Spinal cord (tissue), 10 donors: ENCODE results near the gene SUGP2. TPM values are rescaled to one million over a fixed set of nuclear protein-coding genes. Genes with fewer than 3 reads are reported as not detected.
"Not testable (repeated sequence)": the region's sequence is repeated elsewhere in the genome, so short reads cannot be mapped to it uniquely, and the experiment has no call there.

ENCODE experiments used
- DNase-seq, 6 donors: peaks; one replicate each; pipeline versions ENCODE4 v3.0.0 to v3.0.0-alpha.2; 2013 to 2015; ENCODE audit warnings: low spot score in 6 of 6, low read depth in 4 of 6
- H3K27ac ChIP-seq: one replicate; pipeline ENCODE4 v1.5.1; 2013; ENCODE audit warnings: low read depth, low read length, control low read depth
- H3K27me3 ChIP-seq: one replicate; pipeline ENCODE4 v1.6.1; 2013; ENCODE audit warnings: low read length; ENCODE audit not compliant: control insufficient read depth, insufficient read depth
- H3K36me3 ChIP-seq: one replicate; pipeline ENCODE4 v1.6.1; 2013; ENCODE audit warnings: low read length; ENCODE audit not compliant: control insufficient read depth, insufficient read depth
- H3K4me1 ChIP-seq: one replicate; pipeline ENCODE4 v1.6.1; 2013; ENCODE audit warnings: low read length; ENCODE audit not compliant: control insufficient read depth, insufficient read depth
- H3K4me3 ChIP-seq: one replicate; pipeline ENCODE4 v1.5.1; 2013; ENCODE audit warnings: low read depth, low read length, control low read depth
- H3K9me3 ChIP-seq: one replicate; pipeline ENCODE4 v1.6.1; 2013; ENCODE audit warnings: low read length; ENCODE audit not compliant: control insufficient read depth, insufficient read depth
- WGBS: methylation state at CpG from one replicate; pipeline ENCODE4 v1.1.5; 2013; ENCODE audit warnings: missing lambda C conversion rate; ENCODE audit not compliant: insufficient coverage; 5-methylcytosine and 5-hydroxymethylcytosine counted together
- polyA plus RNA-seq, 2 donors: library from polyadenylated mRNA; unstranded; fragments of 120-200 nt; gene quantifications; one replicate each; pipeline ENCODE4 v1.2.1, GENCODE V29; 2013; ENCODE audit not compliant: insufficient read length in 2 of 2
- total RNA-seq, 2 donors: library from RNA; depleted of rRNA in 1 of 2; stranded (reverse); fragments of 120-200 nt in 1 of 2; fragments of >200 nt in 1 of 2; gene quantifications; one replicate each; pipeline versions ENCODE4 v1.2.3 to v1.2.4, GENCODE V29; 2013 to 2014
- donor health status: healthy.

Gene SUGP2
- total and polyA plus RNA-seq, 4 donors, result 76.8 to 198 (median 129) TPM

GRCh38 chr19:19023376-19023775, 9.9 kb downstream of the SUGP2 start:
- H3K27me3 ChIP-seq, H3K9me3 ChIP-seq, H3K4me3 ChIP-seq, H3K27ac ChIP-seq, H3K4me1 ChIP-seq, DNase-seq: not testable (repeated sequence)
- H3K36me3 ChIP-seq, result peaks cover 67% of the 10 kb centered on the region
- WGBS, result 100% methylated on average over 1 of the region's 1 CpG

- Histone ChIP-seq H3K4me1 (no peaks in the 10 kb centered on the region), H3K4me3 (no peak overlapping the region), H3K27me3 (no peaks in the 10 kb centered on the region), H3K27ac (no peak overlapping the region), H3K36me3 (peaks cover 66% of the 10 kb centered on the region), H3K9me3 (no peaks in the 10 kb centered on the region)
- no peak for DNase-seq
- 89% methylated on average over 2 of the region's 4 CpGs for WGBS
These were observed 10.8 kb downstream of the SUGP2 start for GRCh38 chr19:19022380-19022961.

GRCh38 chr19:19021115-19021514, 12.2 kb downstream of the SUGP2 start:
- 44% methylated on average over 3 of the region's 3 CpGs for WGBS
- Histone ChIP-seq H3K4me1 (no peaks in the 10 kb centered on the region), H3K27ac (no peak overlapping the region)

GRCh38 chr19:19010551-19010950, 22.8 kb downstream of the SUGP2 start:
- H3K27ac ChIP-seq, result no peak overlapping the region
- WGBS, result 95% methylated on average over 4 of the region's 5 CpGs

More at GRCh38 chr19:19021115-19021514, 12.2 kb downstream of the SUGP2 start:
- peaks cover 65% of the 10 kb centered on the region for H3K36me3 ChIP-seq
- H3K9me3 ChIP-seq, result no peaks in the 10 kb centered on the region
- H3K27me3 ChIP-seq, result no peaks in the 10 kb centered on the region
- no peak for DNase-seq
- H3K4me3 ChIP-seq, result no peak overlapping the region

GRCh38 chr19:19009951-19010350, 23.4 kb downstream of the SUGP2 start:
- Histone ChIP-seq H3K4me3 (no peak overlapping the region), H3K27me3 (no peaks in the 10 kb centered on the region), H3K36me3 (peaks cover 83% of the 10 kb centered on the region), H3K9me3 (no peaks in the 10 kb centered on the region), H3K27ac (no peak overlapping the region), H3K4me1 (no peaks in the 10 kb centered on the region)
- DNase-seq, result no peak
- WGBS, result 97% methylated on average over 18 of the region's 18 CpGs

More at GRCh38 chr19:19010551-19010950, 22.8 kb downstream of the SUGP2 start:
- Histone ChIP-seq H3K36me3 (peaks cover 84% of the 10 kb centered on the region), H3K4me3 (no peak overlapping the region), H3K9me3 (no peaks in the 10 kb centered on the region), H3K4me1 (no peaks in the 10 kb centered on the region), H3K27me3 (no peaks in the 10 kb centered on the region)
- no peak for DNase-seq

GRCh38 chr19:19006213-19006612, 27.1 kb downstream of the SUGP2 start:
- Histone ChIP-seq H3K4me3 (no peak overlapping the region), H3K4me1 (no peaks in the 10 kb centered on the region), H3K27me3 (no peaks in the 10 kb centered on the region), H3K36me3 (peaks cover 91% of the 10 kb centered on the region), H3K9me3 (no peaks in the 10 kb centered on the region), H3K27ac (no peak overlapping the region)
- DNase-seq, result no peak
- WGBS, result 80% methylated on average over 1 of the region's 3 CpGs

GRCh38 chr19:19004144-19004543, 29.2 kb downstream of the SUGP2 start:
- WGBS, result 96% methylated on average over 18 of the region's 18 CpGs
- Histone ChIP-seq H3K27ac (no peak overlapping the region), H3K4me3 (no peak overlapping the region), H3K36me3 (peaks cover 91% of the 10 kb centered on the region), H3K4me1 (no peaks in the 10 kb centered on the region), H3K9me3 (no peaks in the 10 kb centered on the region), H3K27me3 (no peaks in the 10 kb centered on the region)
- no peak for DNase-seq

GRCh38 chr19:18999896-19000620, 33.3 kb downstream of the SUGP2 start:
- H3K27ac ChIP-seq, result no peak overlapping the region
- no peaks in the 10 kb centered on the region for H3K27me3 ChIP-seq
- peaks cover 94% of the 10 kb centered on the region for H3K36me3 ChIP-seq
- no peak overlapping the region for H3K4me3 ChIP-seq
- H3K9me3 ChIP-seq, result no peaks in the 10 kb centered on the region
- DNase-seq, result no peak
- 91% methylated on average over 8 of the region's 11 CpGs for WGBS
- peaks cover 12% of the 10 kb centered on the region for H3K4me1 ChIP-seq

- DNase-seq, result no peak
- H3K36me3 ChIP-seq, result peaks cover 94% of the 10 kb centered on the region
- no peak overlapping the region for H3K27ac ChIP-seq
- WGBS, result 80% methylated on average over 14 of the region's 14 CpGs
- no peaks in the 10 kb centered on the region for H3K27me3 ChIP-seq
- peaks cover 13% of the 10 kb centered on the region for H3K4me1 ChIP-seq
- H3K4me3 ChIP-seq, result no peak overlapping the region
- no peaks in the 10 kb centered on the region for H3K9me3 ChIP-seq
These were observed 34.1 kb downstream of the SUGP2 start for GRCh38 chr19:18999016-18999758.
